ENCODE data around the gene CTNND1. TPM values are rescaled to one million over a fixed set of nuclear protein-coding genes. Genes with fewer than 3 reads are reported as not detected.
"Not testable (repeated sequence)": the region's sequence is repeated elsewhere in the genome, so short reads cannot be mapped to it uniquely, and the experiment has no call there.

CTNND1 gene, protein sequence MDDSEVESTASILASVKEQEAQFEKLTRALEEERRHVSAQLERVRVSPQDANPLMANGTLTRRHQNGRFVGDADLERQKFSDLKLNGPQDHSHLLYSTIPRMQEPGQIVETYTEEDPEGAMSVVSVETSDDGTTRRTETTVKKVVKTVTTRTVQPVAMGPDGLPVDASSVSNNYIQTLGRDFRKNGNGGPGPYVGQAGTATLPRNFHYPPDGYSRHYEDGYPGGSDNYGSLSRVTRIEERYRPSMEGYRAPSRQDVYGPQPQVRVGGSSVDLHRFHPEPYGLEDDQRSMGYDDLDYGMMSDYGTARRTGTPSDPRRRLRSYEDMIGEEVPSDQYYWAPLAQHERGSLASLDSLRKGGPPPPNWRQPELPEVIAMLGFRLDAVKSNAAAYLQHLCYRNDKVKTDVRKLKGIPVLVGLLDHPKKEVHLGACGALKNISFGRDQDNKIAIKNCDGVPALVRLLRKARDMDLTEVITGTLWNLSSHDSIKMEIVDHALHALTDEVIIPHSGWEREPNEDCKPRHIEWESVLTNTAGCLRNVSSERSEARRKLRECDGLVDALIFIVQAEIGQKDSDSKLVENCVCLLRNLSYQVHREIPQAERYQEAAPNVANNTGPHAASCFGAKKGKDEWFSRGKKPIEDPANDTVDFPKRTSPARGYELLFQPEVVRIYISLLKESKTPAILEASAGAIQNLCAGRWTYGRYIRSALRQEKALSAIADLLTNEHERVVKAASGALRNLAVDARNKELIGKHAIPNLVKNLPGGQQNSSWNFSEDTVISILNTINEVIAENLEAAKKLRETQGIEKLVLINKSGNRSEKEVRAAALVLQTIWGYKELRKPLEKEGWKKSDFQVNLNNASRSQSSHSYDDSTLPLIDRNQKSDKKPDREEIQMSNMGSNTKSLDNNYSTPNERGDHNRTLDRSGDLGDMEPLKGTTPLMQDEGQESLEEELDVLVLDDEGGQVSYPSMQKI
- total RNA-seq, result 59.8 TPM

DNA sequence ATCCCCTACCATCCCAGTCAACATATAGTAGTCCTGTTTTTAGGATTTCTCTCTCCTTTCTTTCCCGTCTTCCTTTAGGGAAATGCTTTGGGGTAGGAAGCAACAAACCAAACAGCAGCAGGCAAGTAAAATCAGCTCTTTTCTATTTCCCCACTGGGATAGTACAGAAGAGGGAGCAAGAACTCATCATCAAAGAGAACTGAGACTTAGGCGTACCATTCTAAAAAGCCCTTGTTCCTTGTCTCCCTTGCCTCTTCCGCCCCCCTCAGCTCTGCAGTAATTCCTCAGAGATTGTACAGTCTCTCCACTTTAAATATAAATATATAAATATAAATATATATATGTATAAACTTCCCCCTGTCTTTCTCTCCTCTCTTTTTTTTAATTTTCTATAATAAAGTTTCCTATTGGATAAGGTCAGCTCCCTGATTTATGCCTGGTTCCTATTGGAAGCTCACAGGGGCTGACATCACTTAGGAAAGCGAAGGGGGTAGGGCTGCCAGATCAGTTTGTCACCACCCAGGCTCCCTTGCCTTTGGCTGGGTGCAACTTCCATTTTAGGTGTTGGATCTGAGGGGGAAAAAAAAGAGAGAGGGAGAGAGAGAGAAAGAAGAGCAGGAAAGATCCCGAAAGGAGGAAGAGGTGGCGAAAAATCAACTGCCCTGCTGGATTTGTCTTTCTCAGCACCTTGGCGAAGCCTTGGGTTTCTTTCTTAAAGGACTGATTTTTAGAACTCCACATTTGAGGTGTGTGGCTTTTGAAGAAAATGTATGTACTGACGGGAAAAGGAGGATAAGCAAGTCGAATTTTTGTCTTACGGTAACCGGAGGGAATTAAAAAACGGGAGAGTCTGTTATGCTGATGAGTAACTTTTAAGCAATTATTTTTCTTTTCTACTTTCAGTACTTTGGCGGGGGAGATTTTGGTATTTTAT lies at the start of gene CTNND1:
Gene CTNND1 (plus strand): TSS at position 502 of the 934 bp plus-strand sequence. CDS start 29,677 bp downstream, outside the sequence.
- peak in 2 of 3 donors; percentile 90 to 96 for DNase-seq (ENCODE audit: low read depth in 2 of 3, low spot score in 2 of 3)

DNA sequence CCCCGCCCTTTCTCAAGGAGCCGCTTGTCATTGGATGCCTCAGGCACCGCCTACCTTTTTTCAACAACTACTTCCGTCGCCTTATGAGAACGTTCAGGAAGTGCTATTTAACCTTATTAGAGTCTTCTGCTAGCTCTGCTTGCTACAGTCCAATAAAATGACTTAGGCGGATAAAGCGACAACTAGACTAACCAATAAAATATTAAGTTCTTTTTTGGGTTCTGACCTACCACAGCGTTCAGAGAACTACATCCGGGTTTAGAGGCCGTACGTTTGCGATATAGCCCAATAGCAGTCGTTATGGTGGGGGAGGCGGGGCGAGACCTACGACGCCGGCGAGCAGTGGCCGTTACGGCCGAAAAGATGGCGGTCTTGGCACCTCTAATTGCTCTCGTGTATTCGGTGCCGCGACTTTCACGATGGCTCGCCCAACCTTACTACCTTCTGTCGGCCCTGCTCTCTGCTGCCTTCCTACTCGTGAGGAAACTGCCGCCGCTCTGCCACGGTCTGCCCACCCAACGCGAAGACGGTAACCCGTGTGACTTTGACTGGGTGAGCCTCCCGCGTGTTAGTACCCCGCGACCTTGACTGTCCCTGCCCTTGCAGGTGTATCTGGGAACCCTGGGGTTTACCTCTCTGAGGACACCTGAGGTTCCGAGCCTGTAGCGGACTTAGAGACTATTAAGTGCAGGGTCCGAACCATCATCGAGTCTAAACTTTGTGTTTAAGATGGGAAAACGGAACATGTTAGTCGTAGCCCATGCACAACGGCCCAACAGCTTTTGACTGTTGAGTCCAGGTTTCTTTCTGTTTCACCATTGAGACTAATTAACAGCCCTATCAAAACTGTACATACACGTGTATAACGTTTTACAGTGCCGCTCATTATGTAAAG lies 49.1 kb upstream of the CTNND1 start, which contains the start of gene TMX2:
Gene TMX2 (plus strand): TSS at position 338 of the 895 bp plus-strand sequence. CDS start 26 bp downstream, at position 364.
- DNase-seq (ENCODE audit: low read depth in 2 of 3, low spot score in 2 of 3), result peak; percentile 79 to 99 (median 98)

DNA sequence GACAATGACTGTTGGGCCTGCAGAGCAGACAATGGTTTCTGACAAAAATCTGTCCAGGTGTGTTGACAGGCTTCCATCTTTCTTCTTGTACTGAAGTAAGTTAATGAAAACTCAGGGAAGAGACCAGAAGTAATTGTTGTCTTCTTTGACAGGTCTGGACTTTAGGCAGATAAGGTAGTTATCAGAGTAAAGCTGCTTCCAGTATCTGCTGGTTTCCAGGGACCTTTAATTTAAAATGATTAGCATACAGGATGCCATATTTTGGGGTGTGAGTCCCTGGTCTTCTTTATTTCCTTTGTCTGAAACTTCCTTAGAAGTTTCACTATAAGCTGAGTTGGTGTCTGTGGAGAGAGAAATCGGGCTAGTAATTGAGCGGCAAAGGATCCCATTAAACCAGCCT lies 47.8 kb upstream of the CTNND1 start:
- DNase-seq (ENCODE audit: low read depth in 2 of 3, low spot score in 2 of 3), result no peak

DNA sequence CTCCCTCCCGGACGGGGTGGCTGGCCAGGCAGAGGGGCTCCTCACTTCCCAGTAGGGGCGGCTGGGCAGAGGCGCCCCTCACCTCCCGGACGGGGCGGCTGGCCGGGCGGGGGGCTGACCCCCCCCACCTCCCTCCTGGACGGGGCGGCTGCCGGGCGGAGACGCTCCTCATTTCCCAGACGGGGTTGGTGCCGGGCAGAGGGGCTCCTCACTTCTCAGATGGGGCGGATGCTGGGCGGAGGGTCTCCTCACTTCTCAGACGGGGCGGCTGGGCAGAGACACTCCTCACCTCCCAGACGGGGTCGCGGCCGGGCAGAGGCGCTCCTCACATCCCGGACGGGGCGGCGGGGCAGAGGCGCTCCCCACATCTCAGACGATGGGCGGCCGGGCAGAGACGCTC lies 44.9 kb upstream of the CTNND1 start:
- DNase-seq (ENCODE audit: low read depth in 2 of 3, low spot score in 2 of 3), result not testable (repeated sequence)

DNA sequence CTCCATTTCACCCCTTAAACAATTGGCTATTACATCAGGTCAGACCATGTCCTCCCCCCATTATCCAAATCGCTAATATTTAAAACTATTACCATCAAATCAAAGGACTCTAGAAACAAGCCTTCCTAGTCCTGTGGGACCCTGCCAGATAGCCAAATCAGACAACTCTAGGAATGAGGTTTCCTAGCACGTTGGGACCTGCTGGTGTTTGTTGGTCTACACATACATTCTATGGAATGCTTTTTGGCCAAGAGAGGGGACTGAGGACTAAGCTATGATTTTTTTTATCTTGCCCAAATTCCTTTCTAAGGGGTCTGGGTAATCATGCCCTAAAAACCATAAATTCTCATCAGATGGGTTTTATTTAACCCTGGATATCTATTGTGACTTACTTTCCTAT lies 34.4 kb upstream of the CTNND1 start:
- no peak for DNase-seq (ENCODE audit: low read depth in 2 of 3, low spot score in 2 of 3)

DNA sequence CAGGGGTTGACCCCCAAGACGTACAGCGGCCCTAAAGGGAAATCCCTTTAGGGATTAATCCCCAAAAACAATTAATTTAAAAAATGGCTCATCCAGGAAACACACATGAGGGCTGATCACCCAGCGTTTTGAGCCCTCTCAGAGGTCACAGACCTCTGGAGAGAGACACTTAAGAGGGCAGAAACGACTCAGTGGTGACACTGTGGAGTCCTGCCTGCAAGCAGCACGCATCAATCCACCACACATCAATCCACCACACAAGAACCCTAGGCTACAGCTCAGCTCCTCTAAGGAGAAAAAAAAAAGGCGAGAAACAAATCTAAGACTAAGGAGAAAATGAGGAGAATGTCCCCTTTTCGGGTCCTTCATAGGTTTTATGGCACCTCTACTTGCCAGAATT lies 32.8 kb upstream of the CTNND1 start:
- no peak for DNase-seq (ENCODE audit: low read depth in 2 of 3, low spot score in 2 of 3)

DNA sequence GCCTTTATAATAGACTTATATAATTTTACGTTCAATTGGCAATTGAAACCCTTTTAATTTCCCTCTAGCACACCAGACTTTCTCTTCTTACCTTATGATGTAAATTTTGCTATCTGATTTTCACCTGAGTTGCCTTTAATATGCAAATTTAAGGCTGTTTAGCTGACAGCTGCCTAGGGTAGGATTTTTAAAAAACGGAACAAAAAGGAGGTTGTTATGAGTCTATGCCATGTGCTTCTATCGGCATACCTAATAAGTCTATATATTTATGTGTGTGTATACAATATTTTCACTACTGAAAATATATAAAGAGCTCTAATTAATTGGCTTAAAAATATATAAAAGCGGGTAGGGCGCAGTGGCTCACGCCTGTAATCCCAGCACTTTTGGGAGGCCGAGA lies 32.1 kb upstream of the CTNND1 start:
- no peak for DNase-seq (ENCODE audit: low read depth in 2 of 3, low spot score in 2 of 3)

DNA sequence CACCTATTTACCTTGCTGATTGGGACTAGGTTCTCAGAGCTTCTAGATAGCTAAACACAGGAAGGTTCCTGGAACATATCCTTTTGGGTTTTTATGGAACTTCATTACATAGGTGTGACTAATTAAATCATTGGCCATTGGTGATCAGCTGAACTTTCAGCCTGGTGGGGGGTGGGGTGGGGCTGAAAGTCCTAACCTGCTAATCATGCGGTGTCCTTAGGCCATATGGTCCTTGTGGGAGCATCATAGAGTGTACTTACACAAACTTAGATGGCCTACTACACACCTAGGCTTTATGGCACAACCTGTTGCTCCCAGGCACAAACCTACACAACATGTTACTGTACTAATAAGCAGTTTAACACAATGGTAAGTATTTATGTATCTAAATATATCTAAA lies 28.9 kb upstream of the CTNND1 start:
- DNase-seq (ENCODE audit: low read depth in 2 of 3, low spot score in 2 of 3), result no peak

DNA sequence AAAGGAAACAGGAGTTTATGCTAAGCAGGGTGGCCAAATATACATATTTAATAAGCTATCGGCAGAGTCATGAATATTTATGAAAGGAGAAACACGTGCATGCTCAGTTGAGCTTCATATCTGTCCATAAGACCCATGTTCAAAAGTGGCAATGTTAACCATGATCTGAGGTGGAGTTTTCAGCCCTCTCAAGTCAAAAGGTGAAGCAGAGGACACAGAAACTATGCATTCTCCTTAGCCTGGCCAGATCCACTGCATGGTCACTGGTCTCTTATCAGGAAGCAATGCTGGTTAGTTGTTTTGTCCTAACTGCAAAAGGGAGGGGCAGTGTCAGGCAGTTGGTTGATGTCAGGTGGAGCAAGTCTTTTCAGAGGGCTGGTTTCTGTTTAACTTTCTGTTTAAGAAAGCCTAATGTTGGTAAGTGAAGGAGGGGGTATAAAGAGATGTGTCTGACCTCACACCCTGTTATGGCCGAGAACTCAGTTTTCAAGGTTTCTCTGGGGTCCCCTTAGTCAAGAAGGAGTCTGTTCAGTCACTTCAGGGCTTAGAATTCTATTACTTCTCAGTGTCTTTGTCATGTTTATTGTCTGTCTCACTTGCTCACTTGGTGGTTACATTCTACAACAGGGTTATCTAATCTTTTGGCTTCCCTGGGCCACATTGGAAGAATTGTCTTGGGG lies 25.8 kb upstream of the CTNND1 start:
- no peak for DNase-seq (ENCODE audit: low read depth in 2 of 3, low spot score in 2 of 3)

DNA sequence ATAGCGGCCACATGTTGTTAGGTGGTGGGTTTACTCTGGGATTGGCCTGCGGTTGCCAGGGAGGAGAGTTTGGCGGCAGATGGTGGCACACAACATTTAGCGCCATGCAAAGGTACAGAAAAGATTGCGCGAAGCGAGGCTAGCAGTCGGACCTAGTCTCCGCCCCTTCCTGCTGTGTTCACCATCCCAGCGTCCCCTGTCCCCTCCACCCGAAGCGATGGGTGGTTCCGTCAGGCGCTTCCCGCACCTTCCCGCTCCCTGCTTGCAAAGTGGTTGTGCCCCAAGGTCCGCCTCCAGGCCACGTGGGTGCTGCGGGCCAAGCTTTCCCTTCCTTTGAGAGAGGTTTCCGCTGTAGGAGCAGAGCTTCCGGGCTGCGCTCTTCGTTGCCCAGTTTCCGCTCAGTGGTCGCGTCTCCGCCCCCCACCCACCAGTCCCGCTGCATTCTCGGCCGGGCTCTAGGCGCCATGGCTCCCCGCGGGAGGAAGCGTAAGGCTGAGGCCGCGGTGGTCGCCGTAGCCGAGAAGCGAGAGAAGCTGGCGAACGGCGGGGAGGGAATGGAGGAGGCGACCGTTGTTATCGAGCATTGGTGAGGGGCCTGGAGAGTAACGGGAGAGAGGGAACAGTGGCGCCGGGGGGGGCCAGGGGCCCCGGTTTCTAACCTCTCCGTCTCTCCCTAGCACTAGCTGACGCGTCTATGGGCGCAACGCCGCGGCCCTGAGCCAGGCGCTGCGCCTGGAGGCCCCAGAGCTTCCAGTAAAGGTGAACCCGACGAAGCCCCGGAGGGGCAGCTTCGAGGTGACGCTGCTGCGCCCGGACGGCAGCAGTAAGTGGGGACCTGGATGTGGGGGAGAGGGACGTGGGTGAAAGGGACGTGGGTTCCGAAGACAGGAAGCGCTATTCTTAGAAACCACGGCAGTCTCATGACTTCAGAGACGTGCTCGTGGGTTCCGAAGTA lies 20.2 kb upstream of the CTNND1 start, which contains the start of gene SELENOH:
Gene SELENOH (plus strand): TSS at position 360 of the 955 bp plus-strand sequence. CDS start 105 bp downstream, at position 465.
- DNase-seq (ENCODE audit: low read depth in 2 of 3, low spot score in 2 of 3), result peak; percentile 77 to 98 (median 97)

DNA sequence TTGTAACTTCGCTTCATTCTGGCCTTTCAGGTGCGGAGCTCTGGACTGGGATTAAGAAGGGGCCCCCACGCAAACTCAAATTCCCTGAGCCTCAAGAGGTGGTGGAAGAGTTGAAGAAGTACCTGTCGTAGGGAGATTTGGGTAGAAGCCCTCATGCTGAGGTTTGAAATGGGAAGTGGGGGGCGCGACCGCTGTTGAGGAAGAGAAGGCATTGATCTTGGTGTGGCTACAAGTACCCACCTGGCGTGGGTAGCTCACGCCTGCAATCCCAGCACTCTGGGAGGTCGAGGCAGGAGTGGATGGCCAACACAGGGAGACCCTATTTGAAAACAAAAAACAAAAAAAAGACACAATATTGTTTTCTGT lies 19.5 kb upstream of the CTNND1 start:
- no peak for DNase-seq (ENCODE audit: low read depth in 2 of 3, low spot score in 2 of 3)

DNA sequence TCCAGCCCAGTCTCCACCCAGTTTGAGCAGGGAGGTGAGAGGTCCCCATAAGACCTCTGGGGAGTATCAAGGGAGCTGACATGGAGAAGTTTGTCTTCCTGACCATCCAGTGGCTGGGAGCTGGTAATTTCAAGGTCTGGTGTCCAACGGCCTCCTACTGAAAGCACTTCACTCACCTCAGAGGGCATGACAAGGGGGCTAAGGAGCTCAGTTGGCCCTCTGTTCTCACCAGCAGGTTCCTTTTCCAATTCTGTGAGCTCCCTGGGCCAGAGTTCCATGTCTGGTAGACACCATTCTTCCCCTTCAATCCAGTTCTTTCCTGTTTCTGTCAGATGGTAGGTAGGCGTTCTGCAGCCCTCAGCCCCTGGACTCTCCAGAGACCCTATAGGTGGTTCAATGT lies 17.2 kb upstream of the CTNND1 start:
- no peak for DNase-seq (ENCODE audit: low read depth in 2 of 3, low spot score in 2 of 3)

DNA sequence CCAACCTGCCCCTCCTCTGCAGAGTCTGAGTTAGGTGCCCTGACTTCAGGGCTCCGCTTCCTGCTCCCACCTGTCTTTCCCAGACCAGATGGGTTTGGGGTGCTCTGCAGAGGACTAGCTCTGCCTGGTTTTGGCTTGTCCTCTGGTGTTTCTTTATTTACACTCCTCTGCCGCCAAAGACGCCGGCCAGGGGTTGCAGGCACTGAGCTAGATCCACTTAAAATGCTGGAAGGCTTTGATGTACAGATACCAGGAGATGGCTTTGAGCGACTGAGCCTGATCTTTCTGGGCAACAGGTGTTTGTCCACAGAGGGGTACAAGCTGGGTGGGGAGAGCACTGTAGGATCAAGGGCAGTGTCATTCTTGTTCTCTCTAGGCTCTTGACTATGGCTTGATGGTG lies 16.4 kb upstream of the CTNND1 start:
- no peak for DNase-seq (ENCODE audit: low read depth in 2 of 3, low spot score in 2 of 3)

DNA sequence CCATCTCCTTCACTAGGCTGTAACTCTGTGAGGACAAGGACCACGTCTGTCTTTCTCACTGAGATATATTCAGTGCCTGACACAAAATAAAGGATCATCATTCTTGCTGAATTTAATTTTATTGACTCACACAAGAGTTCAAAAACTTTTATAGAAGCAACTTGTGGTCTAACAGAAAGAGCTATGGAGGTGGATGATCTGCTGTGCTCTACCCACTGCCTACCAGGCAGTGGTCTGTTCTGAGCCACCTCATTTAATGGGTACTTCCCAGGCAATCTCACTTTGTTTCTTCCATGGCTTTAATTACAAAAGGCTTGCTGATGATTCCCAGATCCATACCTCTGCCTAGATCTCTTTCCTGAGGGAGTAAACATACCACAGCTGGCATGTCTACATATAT lies 14.7 kb upstream of the CTNND1 start:
- no peak for DNase-seq (ENCODE audit: low read depth in 2 of 3, low spot score in 2 of 3)

DNA sequence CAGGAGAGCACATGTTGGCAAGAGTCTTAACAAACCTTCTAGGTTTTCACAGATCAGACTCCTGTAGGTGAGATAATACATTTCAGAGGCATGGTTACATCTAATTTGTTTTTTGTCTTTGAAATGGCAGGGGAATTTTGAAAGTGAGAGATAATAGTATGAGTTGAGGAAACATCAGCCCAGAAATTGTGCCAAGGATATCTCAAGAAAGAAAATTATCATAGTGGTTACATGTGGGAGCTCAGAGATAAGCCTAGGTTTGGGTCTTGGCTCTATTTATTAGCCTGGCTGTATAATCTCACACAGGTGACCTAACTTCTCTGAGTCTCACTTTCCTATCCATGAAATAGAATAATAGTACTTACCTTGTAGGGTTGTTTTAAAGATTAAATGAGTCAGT lies 10.4 kb upstream of the CTNND1 start:
- no peak for DNase-seq (ENCODE audit: low read depth in 2 of 3, low spot score in 2 of 3)

DNA sequence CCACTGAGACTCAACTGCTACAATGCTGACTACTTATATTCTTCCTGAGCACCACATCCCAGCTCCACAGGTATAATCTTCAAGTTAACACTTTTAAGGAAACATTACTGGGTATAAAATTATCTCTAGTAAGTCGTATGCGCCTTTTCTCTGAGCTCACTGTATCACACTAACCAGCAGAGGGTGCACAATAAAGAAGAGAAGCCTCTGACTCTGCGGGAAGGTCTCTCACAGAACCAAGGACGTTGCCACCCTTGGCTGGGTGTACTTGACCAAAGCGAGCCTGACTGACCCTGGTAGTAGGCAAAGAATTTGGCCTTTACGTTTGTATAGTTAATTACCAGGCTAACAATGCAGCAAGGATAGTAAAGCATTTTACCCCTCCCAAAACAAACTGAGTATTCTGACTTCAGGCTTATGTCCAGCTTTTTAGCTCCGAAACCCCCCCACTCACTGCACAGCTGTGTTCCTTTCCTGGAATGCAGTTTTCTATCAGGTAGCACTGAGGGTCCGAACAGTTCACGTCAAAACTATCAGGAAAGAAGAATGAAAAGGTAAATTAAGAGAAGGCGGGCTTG lies 9.8 kb upstream of the CTNND1 start, which contains the start of gene BTBD18:
Gene BTBD18 (minus strand): TSS at position 144 of the 578 bp plus-strand sequence. CDS start 631 bp downstream, outside the sequence.
- DNase-seq (ENCODE audit: low read depth in 2 of 3, low spot score in 2 of 3), result peak in 1 of 3 donors; percentile 51

DNA sequence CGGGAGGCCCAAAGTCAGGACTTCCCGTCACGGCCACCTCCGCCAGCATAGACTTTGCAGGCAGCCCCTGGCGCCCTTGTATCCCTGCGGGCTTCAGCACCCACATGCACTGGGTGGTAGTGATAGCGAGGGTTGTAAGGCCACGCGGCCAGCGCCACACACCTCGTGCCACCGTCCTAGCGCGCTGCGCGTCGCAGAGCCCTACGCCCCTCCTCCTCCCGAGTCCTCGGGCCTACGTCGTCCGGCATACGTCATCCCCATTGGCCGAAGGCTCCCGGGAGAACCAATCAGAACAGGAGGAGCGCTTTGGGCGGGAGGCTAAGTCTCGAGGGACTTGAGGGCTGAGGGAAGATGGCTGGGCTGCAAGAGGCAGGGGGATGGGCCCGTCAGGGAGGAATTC lies 8.6 kb upstream of the CTNND1 start:
- DNase-seq (ENCODE audit: low read depth in 2 of 3, low spot score in 2 of 3), result no peak
